ENCODE results near the gene ATP6V0B. TPM values are rescaled to one million over a fixed set of nuclear protein-coding genes. Genes with fewer than 3 reads are reported as not detected.

ATP6V0B gene
- total RNA-seq, 4 donors from 2014 or later = 111 to 223 (median 139) TPM

DNA sequence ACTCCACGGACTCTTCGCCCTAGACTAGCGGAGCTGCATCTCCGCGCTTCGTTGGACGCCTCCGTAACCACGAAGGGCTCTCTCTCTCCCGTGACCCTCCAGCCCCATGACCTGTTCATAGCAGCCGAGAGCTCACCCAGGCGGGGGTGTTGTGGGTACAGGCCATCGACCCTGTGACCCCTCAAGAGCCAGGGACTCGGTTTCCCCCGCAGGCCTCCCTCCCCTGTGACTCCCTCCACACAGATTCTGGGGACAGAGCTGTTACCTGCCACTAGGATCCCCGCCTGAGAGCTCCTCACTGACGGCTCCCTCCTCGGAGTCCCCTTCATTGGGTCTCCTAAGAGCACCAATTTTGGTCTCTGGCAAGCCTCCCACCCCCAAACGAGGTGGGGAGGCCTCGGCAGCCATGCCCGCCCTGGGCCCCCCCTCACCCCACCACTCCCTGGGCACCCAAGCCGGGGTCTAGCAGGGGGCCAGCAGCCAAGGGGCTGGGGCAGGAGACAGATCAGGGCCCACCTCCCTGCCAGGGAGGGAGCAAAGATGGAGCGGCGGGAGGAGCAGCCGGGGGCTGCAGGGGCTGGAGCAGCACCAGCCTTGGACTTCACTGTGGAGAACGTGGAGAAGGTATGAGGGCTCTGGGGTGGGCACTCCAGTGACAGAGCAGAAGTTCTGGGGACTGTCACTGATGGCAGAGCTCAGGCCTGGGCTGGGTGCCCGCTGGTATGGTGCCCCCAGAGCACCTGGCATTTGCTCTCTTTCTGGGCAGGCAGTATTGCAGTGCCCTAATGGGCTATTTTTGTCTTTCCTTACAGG, 27.5 kb upstream of the ATP6V0B start:
- DNase-seq (ENCODE audit: low spot score) (no peak), ATAC-seq (ENCODE audit: low FRiP score) (peak; percentile 0)
- TF ChIP-seq, protein P1, sequence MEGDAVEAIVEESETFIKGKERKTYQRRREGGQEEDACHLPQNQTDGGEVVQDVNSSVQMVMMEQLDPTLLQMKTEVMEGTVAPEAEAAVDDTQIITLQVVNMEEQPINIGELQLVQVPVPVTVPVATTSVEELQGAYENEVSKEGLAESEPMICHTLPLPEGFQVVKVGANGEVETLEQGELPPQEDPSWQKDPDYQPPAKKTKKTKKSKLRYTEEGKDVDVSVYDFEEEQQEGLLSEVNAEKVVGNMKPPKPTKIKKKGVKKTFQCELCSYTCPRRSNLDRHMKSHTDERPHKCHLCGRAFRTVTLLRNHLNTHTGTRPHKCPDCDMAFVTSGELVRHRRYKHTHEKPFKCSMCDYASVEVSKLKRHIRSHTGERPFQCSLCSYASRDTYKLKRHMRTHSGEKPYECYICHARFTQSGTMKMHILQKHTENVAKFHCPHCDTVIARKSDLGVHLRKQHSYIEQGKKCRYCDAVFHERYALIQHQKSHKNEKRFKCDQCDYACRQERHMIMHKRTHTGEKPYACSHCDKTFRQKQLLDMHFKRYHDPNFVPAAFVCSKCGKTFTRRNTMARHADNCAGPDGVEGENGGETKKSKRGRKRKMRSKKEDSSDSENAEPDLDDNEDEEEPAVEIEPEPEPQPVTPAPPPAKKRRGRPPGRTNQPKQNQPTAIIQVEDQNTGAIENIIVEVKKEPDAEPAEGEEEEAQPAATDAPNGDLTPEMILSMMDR (IDR thresholded peaks at IDR 0.05) = no peak

DNA sequence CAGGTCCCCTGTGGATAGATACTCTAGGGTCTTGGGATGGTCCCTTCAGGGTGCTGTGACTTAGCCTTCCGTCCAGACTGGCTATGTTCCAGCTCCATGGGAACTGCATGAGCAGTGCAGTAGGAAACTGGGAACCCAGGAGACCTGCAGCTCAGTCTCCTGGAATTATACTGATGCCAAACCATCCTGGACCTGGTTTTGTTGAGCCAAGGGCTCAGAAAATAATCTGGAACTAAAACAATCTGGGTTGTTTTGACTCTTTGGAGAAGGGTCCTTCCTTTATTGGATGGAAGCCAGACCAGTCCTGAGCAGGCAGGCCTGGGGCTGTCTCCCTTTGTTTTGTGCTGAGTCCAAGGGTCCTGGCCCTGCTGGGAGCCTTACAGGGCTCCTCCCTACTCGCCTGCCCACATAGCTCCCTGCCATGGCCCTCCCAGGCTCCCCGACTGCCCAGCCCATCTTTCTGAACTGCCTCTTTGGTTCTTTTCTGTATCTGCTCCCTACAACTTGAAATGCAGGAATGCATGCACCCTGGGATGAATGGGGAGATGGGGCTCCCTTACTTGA, 26.8 kb upstream of the ATP6V0B start:
- DNase-seq (ENCODE audit: low spot score) (no peak), ATAC-seq (ENCODE audit: low FRiP score) (no peak)
- TF ChIP-seq, protein P1 (IDR thresholded peaks at IDR 0.05) = no peak

DNA sequence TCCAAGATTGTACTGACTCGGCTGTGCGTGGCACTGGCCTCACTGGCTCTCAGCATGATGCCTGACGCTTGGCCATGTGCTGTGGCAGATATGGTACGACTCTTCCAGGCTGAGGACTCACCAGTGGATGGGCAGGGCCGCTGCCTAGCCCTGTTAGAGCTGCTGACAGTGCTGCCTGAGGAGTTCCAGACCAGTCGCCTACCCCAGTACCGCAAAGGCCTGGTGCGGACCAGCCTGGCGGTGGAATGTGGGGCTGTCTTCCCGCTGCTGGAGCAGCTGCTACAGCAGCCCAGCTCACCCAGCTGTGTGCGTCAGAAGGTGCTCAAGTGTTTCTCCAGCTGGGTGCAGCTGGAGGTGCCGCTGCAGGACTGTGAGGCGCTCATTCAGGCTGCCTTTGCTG, 25.1 kb upstream of the ATP6V0B start:
- ATAC-seq (ENCODE audit: low FRiP score) (no peak), DNase-seq (ENCODE audit: low spot score) (no peak)
- TF ChIP-seq, protein P1 (IDR thresholded peaks at IDR 0.05) = no peak

DNA sequence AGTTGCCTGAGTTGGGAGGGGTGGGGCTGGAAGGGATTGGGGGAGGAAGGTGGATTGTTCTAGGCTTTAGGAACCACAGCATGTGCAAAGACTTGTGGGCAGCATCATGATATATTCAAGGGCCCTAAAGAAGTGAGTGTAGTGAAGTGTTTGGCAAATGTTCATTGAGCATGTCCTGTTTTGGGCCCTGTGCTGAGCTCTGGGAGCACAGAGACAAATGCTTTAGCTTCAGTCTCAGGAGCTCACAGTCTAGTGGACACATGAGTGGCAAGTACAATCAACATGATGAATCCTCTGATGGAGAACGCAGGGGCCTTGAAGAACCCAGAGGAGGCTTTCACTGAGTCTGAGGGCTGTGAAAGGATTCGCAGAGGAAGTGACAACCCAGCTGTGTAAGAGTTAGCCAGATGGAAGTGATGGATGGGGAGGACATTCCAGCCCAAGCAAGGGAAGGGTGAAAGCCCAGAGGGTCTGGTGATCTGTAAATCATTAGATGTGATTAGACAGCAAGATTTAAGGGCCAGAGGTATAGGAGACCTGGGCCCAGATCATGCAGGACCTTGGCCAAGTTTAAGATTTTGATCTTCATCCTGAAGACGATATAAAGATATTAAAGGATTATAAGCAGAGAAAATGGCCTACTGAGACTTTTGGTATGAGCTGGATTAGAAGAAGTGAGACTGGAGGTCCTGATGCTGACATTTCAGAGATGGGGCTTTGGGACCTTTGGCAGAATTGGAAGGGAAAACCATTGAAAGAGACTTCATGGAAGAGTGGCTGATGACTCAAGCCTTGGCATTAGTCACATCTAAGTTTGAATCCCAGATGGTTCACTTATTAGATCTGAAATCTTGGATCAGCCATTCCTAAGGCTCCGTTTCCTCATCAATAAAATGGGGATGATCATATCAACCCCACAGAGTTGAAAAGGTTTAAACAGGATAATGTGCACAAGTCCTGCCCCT, 23.5 kb upstream of the ATP6V0B start:
- no peak for ATAC-seq (ENCODE audit: low FRiP score)
- DNase-seq (ENCODE audit: low spot score) = no peak
- TF ChIP-seq, protein P1 (IDR thresholded peaks at IDR 0.05) = no peak

DNA sequence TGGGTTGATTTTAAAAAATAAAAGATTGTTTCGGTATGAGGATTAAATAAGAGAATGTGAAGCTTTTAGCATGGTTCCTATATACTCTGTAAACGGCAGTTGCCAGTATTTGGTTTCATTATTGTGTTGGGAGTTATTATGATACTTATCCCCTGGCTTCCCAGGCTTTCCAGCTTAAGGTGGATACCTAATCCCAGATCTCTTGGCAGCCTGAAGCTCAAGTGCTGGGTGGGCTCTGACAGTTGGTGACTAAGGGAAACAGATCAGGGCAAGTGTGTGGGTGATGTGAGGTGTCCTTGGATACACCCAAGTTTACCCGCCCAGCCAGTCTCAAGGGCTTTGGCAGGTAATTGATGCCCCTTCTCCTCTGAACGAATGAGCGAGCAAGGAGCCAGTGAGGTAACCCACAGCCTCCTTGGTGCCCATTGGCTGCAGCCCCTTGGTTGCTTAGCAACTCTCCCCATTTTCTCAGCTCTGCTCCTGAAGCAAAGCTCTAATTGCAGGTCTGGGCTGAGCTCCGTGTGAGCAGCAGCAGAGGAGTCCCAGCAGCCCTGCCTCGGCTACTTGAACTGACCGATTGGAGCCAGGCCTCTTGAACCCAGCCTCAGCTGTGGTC, 21.9 kb upstream of the ATP6V0B start:
- no peak for ATAC-seq (ENCODE audit: low FRiP score)
- no peak for DNase-seq (ENCODE audit: low spot score)
- TF ChIP-seq, protein P1 (IDR thresholded peaks at IDR 0.05) = no peak

DNA sequence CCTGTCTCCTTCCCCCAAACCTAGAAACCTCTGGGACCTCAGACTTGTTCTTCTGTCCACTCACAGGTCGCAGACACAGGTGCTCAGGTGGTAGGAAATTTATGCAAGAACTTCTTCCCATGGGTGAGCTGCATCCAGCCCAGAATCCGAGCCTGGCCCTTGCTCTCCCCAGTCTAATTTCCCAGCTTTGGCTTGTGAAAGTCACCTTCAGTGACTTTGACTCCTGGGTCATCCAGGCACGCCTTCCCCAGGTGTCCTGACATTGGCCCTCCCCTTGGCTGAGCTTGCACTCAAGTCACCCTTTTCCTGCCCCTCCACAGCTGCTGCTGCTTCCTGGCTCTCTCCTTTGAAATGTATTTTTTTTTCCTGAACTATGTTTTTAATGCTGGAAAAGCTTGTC, 21.4 kb upstream of the ATP6V0B start:
- DNase-seq (ENCODE audit: low spot score) (no peak), ATAC-seq (ENCODE audit: low FRiP score) (no peak)
- TF ChIP-seq, protein P1 (IDR thresholded peaks at IDR 0.05) = no peak
